Panc1 (cell line): ENCODE measurements around the gene ABI3BP. TPM values are rescaled to one million over a fixed set of nuclear protein-coding genes. Genes with fewer than 3 reads are reported as not detected.

Experiments used
- ATAC-seq: fragments of 200-7000 bp; cut with Tn5 transposase; 2 replicates; pipeline ENCODE4 v1.9.1; 2020; ENCODE audit warnings: mild to moderate bottlenecking, moderate library complexity
- BruUV-seq: library from RNA; stranded (reverse); fragments of 400-500 nt; replicated peaks from 2 replicates; lab custom pipeline; 2021; lab: Mats Ljungman, UMichigan
- CTCF ChIA-PET: fragments of 300-600 bp; sonication (Branson Sonifier 250); formaldehyde crosslinking; loops from one replicate; lab custom pipeline; 2022; ENCODE audit warnings: antibody characterized with exemption; lab: Charles Lee
- POLR2A ChIA-PET: fragments of 300-600 bp; sonication (Branson Sonifier 250); formaldehyde crosslinking; loops from one replicate; lab custom pipeline; 2022; ENCODE audit warnings: antibody characterized with exemption; lab: Charles Lee
- DNase-seq: peaks from one replicate; pipeline ENCODE4 v3.0.0-alpha.2; 2010; ENCODE audit warnings: low read depth, low spot score
- H3K27ac ChIP-seq: 2 replicates; pipeline ENCODE4 v1.5.1; 2011; ENCODE audit warnings: mild to moderate bottlenecking, low read length, inconsistent platforms
- H3K27me3 ChIP-seq: fragments of 200-500 bp; sonication (Bioruptor generic); 2 replicates; pipeline ENCODE4 v1.6.0; 2014; ENCODE audit warnings: low read length, inconsistent platforms; ENCODE audit not compliant: control insufficient read depth, insufficient read depth
- H3K36me3 ChIP-seq: fragments of 200-500 bp; sonication (Bioruptor generic); 2 replicates; pipeline ENCODE4 v1.5.1; 2014; ENCODE audit warnings: inconsistent platforms, mild to moderate bottlenecking, low read length, moderate library complexity; ENCODE audit not compliant: control insufficient read depth, insufficient read depth
- H3K4me1 ChIP-seq: 2 replicates; pipeline ENCODE4 v1.5.1; 2011; ENCODE audit warnings: inconsistent platforms, mild to moderate bottlenecking, low read length, moderate library complexity; ENCODE audit not compliant: control insufficient read depth, insufficient read depth
- H3K4me3 ChIP-seq, 2 experiments: 2 replicates each; pipeline ENCODE4 v1.5.1; 2011 to 2012; ENCODE audit warnings: low read depth in 2 of 2, low read length in 2 of 2, mild to moderate bottlenecking in 2 of 2, inconsistent platforms in 1 of 2, moderate library complexity in 1 of 2
- H3K9me3 ChIP-seq: fragments of 200-500 bp; sonication (Bioruptor generic); 2 replicates; pipeline ENCODE4 v1.5.1; 2014; ENCODE audit warnings: low read depth, mild to moderate bottlenecking, inconsistent platforms, low read length, moderate library complexity; ENCODE audit not compliant: control insufficient read depth, insufficient read depth
- POLR2AphosphoS5 ChIP-seq: IDR thresholded peaks from 2 replicates; pipeline ENCODE4 v1.6.1; 2012; ENCODE audit warnings: mild to moderate bottlenecking, low read depth, low read length, moderate library complexity
- SIN3A ChIP-seq: IDR thresholded peaks from 2 replicates; pipeline ENCODE4 v1.6.1; 2012; ENCODE audit warnings: low read depth, mild to moderate bottlenecking, low read length, moderate library complexity, borderline replicate concordance; ENCODE audit not compliant: insufficient read depth
- TCF7L2 ChIP-seq: IDR thresholded peaks from 2 replicates; pipeline ENCODE4 v1.6.1; 2011; ENCODE audit warnings: mild to moderate bottlenecking, low read depth, low read length, inconsistent platforms
- in situ Hi-C: cut with HindIII; loops from 2 replicates; pipeline ENCODE4 v1.10.0; 2016; ENCODE audit warnings: low sequenced_read_pairs, low pct_unique_long_range_greater_than_20kb
- intact Hi-C: fragments of 100-400 bp; cut with micrococcal nuclease; formaldehyde crosslinking; loops from one replicate; pipeline ENCODE4 v1.10.0; 2022; ENCODE audit not compliant: unreplicated experiment
- total RNA-seq: library from RNA; stranded (reverse); gene quantifications from one replicate; pipeline ENCODE4 v1.2.1, GENCODE V29; 2021; ENCODE audit not compliant: unreplicated experiment
- TF ChIP-seq, protein P1 (sequence below), 2 experiments: IDR thresholded peaks; 2 replicates each; pipeline ENCODE4 v1.6.1; 2011 to 2012; ENCODE audit warnings: low read depth in 2 of 2, control low read depth in 1 of 2, low read length in 1 of 2, mild to moderate bottlenecking in 1 of 2, moderate library complexity in 1 of 2; ENCODE audit not compliant: insufficient read depth in 1 of 2
- TF ChIP-seq, protein P2 (sequence below): fragments of 450-650 bp; IDR thresholded peaks from 2 replicates; pipeline ENCODE4 v1.5.1; 2017; ENCODE audit warnings: mild to moderate bottlenecking

The ABI3BP gene
- total RNA-seq, 1 experiment from 2014 or later = 0.21 TPM

DNA sequence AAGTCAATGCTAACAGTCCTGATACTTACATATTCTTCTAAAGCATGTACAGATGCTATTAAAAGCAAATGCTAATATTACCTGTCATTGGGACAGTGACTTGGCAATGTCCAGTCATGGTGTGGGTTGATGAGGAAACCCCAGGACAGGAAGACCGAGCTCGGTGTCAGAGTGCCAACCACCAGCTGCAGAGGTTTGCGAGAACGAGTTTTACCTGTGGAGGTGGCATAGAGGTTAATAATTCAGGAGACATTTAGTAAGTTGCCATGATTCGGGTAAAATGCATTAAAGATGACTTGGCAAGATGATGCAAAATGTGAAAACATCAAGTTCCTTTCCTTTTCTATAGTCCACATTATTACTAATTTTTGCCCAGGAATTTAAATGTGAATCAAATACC lies 94.5 kb downstream of the ABI3BP start:
- CTCF ChIA-PET = no interaction called here
- BruUV-seq = no TSS peak

DNA sequence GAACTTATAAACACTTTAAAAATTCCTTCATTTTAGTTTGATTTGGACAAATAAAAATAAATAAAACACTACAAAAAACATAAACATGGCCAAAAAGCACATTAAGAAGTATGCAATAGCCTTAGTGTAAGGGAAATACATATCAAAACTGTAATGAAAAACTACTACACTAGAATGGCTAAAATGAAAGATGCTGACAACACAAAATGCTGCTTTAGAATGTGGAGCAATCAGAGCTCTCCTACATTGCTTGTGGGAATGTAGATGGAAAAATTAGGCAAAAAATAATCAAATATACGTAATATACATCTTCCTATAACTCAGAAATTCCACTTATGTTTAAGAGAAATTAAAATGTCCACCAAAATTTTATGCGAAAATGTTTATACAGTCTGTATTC lies 96.2 kb downstream of the ABI3BP start:
- no peaks in the 10 kb centered on the region for H3K4me1 ChIP-seq
- intact Hi-C loops = no loop called here

More for the DNA sequence above, 94.5 kb downstream of the ABI3BP start:
- no peaks in the 10 kb centered on the region; the same call in 1 of the 2 replicates for H3K27me3 ChIP-seq
- H3K9me3 ChIP-seq = no peaks in the 10 kb centered on the region
- H3K27ac ChIP-seq = no peak overlapping the region
- POLR2A ChIA-PET = no interaction called here
- H3K4me3 ChIP-seq = no peak overlapping the region
- DNase-seq (no peak), ATAC-seq (no peak)
- H3K36me3 ChIP-seq = no peaks in the 10 kb centered on the region
- TF ChIP-seq POLR2AphosphoS5 = no peak
- TF ChIP-seq, protein P1, sequence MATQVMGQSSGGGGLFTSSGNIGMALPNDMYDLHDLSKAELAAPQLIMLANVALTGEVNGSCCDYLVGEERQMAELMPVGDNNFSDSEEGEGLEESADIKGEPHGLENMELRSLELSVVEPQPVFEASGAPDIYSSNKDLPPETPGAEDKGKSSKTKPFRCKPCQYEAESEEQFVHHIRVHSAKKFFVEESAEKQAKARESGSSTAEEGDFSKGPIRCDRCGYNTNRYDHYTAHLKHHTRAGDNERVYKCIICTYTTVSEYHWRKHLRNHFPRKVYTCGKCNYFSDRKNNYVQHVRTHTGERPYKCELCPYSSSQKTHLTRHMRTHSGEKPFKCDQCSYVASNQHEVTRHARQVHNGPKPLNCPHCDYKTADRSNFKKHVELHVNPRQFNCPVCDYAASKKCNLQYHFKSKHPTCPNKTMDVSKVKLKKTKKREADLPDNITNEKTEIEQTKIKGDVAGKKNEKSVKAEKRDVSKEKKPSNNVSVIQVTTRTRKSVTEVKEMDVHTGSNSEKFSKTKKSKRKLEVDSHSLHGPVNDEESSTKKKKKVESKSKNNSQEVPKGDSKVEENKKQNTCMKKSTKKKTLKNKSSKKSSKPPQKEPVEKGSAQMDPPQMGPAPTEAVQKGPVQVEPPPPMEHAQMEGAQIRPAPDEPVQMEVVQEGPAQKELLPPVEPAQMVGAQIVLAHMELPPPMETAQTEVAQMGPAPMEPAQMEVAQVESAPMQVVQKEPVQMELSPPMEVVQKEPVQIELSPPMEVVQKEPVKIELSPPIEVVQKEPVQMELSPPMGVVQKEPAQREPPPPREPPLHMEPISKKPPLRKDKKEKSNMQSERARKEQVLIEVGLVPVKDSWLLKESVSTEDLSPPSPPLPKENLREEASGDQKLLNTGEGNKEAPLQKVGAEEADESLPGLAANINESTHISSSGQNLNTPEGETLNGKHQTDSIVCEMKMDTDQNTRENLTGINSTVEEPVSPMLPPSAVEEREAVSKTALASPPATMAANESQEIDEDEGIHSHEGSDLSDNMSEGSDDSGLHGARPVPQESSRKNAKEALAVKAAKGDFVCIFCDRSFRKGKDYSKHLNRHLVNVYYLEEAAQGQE (IDR thresholded peaks at IDR 0.05; ENCODE audit: insufficient read depth in 1 of 2, low read depth in 2 of 2, low read length in 1 of 2) = no peak
- TF ChIP-seq, protein P2, sequence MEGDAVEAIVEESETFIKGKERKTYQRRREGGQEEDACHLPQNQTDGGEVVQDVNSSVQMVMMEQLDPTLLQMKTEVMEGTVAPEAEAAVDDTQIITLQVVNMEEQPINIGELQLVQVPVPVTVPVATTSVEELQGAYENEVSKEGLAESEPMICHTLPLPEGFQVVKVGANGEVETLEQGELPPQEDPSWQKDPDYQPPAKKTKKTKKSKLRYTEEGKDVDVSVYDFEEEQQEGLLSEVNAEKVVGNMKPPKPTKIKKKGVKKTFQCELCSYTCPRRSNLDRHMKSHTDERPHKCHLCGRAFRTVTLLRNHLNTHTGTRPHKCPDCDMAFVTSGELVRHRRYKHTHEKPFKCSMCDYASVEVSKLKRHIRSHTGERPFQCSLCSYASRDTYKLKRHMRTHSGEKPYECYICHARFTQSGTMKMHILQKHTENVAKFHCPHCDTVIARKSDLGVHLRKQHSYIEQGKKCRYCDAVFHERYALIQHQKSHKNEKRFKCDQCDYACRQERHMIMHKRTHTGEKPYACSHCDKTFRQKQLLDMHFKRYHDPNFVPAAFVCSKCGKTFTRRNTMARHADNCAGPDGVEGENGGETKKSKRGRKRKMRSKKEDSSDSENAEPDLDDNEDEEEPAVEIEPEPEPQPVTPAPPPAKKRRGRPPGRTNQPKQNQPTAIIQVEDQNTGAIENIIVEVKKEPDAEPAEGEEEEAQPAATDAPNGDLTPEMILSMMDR = no peak
- no peak for TF ChIP-seq TCF7L2
- no peak for TF ChIP-seq SIN3A
- in situ Hi-C loops (no loop called here), intact Hi-C loops (no loop called here)
- no peaks in the 10 kb centered on the region for H3K4me1 ChIP-seq

More for the DNA sequence above, 96.2 kb downstream of the ABI3BP start:
- H3K9me3 ChIP-seq = no peaks in the 10 kb centered on the region
- ATAC-seq (no peak), DNase-seq (no peak)
- no peaks in the 10 kb centered on the region; the same call in 1 of the 2 replicates for H3K27me3 ChIP-seq
- no peak overlapping the region for H3K4me3 ChIP-seq
- BruUV-seq = no TSS peak
- H3K36me3 ChIP-seq = no peaks in the 10 kb centered on the region
- in situ Hi-C loops = no loop called here
- ChIA-PET POLR2A (no interaction called here), CTCF (no interaction called here)
- H3K27ac ChIP-seq = no peak overlapping the region
- TF ChIP-seq, protein P1 (IDR thresholded peaks at IDR 0.05; ENCODE audit: insufficient read depth in 1 of 2, low read depth in 2 of 2, low read length in 1 of 2) = no peak
- no peak for TF ChIP-seq TCF7L2
- TF ChIP-seq SIN3A = no peak
- no peak for TF ChIP-seq POLR2AphosphoS5
- TF ChIP-seq, protein P2 = no peak
